NT2/D1 (cell line): ENCODE data around the gene AK8.

ENCODE experiments used
- DNase-seq: peaks from one replicate; pipeline ENCODE4 v3.0.0-alpha.2; 2011; ENCODE audit warnings: low read depth, low spot score
- H3K27me3 ChIP-seq: 2 replicates; pipeline ENCODE4 v1.6.0; 2011; ENCODE audit warnings: mild to moderate bottlenecking; ENCODE audit not compliant: insufficient read length, insufficient read depth
- H3K36me3 ChIP-seq: 2 replicates; pipeline ENCODE4 v1.6.1; 2011; ENCODE audit warnings: mild to moderate bottlenecking, low read length, mixed read lengths; ENCODE audit not compliant: insufficient read depth, insufficient read length
- H3K4me1 ChIP-seq: 2 replicates; pipeline ENCODE4 v1.5.1; 2011; ENCODE audit not compliant: insufficient read depth, insufficient read length
- H3K4me3 ChIP-seq: 2 replicates; pipeline ENCODE4 v1.5.1; 2011; ENCODE audit warnings: low read depth; ENCODE audit not compliant: insufficient read length
- H3K9ac ChIP-seq: 2 replicates; pipeline ENCODE4 v1.6.0; 2011; ENCODE audit warnings: low read depth; ENCODE audit not compliant: insufficient read length
- H3K9me3 ChIP-seq: 2 replicates; pipeline ENCODE4 v1.5.1; 2011; ENCODE audit warnings: mild to moderate bottlenecking, low read length; ENCODE audit not compliant: insufficient read depth
- SUZ12 ChIP-seq: IDR thresholded peaks from 2 replicates; pipeline ENCODE4 v1.6.1; 2011; ENCODE audit not compliant: insufficient read length, insufficient read depth; ENCODE audit errors: extremely low read depth
- YY1 ChIP-seq: IDR thresholded peaks from 2 replicates; pipeline ENCODE4 v1.6.1; 2011; ENCODE audit not compliant: insufficient read length, insufficient read depth
- ZNF274 ChIP-seq: IDR thresholded peaks from 2 replicates; pipeline ENCODE4 v1.6.1; 2011; ENCODE audit warnings: mild to moderate bottlenecking, low read depth, low read length

AK8 gene

GRCh38 chr9:132731230-132731629, 146.9 kb downstream of the AK8 start:
- TF ChIP-seq ZNF274, result no peak
- no peak for TF ChIP-seq YY1
- no peak for TF ChIP-seq SUZ12
- no peaks in the 10 kb centered on the region for H3K27me3 ChIP-seq
- peaks cover 5% of the 10 kb centered on the region for H3K4me1 ChIP-seq
- H3K4me3 ChIP-seq, result no peak overlapping the region
- H3K36me3 ChIP-seq, result no peaks in the 10 kb centered on the region
- H3K9ac ChIP-seq, result no peak overlapping the region
- H3K9me3 ChIP-seq, result no peaks in the 10 kb centered on the region
- no peak for DNase-seq

- no peak for TF ChIP-seq YY1
- TF ChIP-seq SUZ12, result no peak
- TF ChIP-seq ZNF274, result no peak
- no peaks in the 10 kb centered on the region for H3K27me3 ChIP-seq
- peaks cover 5% of the 10 kb centered on the region for H3K4me1 ChIP-seq
- H3K9me3 ChIP-seq, result no peaks in the 10 kb centered on the region
- H3K36me3 ChIP-seq, result no peaks in the 10 kb centered on the region
- H3K4me3 ChIP-seq, result no peak overlapping the region
- DNase-seq, result no peak
- H3K9ac ChIP-seq, result no peak overlapping the region
Observed at GRCh38 chr9:132730054-132731033, 147.7 kb downstream of the AK8 start.

- peaks cover 5% of the 10 kb centered on the region for H3K4me1 ChIP-seq
- H3K9me3 ChIP-seq, result no peaks in the 10 kb centered on the region
- no peaks in the 10 kb centered on the region for H3K27me3 ChIP-seq
- no peaks in the 10 kb centered on the region for H3K36me3 ChIP-seq
- TF ChIP-seq ZNF274 (no peak), YY1 (no peak)
- H3K4me3 ChIP-seq, result no peak overlapping the region
- no peak overlapping the region for H3K9ac ChIP-seq
- DNase-seq, result no peak
Observed at GRCh38 chr9:132729235-132729890, 148.7 kb downstream of the AK8 start.

GRCh38 chr9:132728497-132728896, 149.6 kb downstream of the AK8 start:
- Histone ChIP-seq H3K9me3 (no peaks in the 10 kb centered on the region), H3K27me3 (no peaks in the 10 kb centered on the region), H3K9ac (no peak overlapping the region), H3K4me1 (peaks cover 13% of the 10 kb centered on the region), H3K4me3 (no peak overlapping the region), H3K36me3 (no peaks in the 10 kb centered on the region)
- DNase-seq, result no peak
- TF ChIP-seq YY1, result no peak
- no peak for TF ChIP-seq SUZ12
- TF ChIP-seq ZNF274, result no peak

- no peaks in the 10 kb centered on the region for H3K27me3 ChIP-seq
- H3K4me1 ChIP-seq, result peaks cover 14% of the 10 kb centered on the region
- no peak overlapping the region for H3K9ac ChIP-seq
- TF ChIP-seq ZNF274 (no peak), SUZ12 (no peak), YY1 (no peak)
- H3K36me3 ChIP-seq, result no peaks in the 10 kb centered on the region
- no peaks in the 10 kb centered on the region for H3K9me3 ChIP-seq
- H3K4me3 ChIP-seq, result no peak overlapping the region
- DNase-seq, result no peak
Observed at GRCh38 chr9:132728071-132728470, 150.0 kb downstream of the AK8 start.

GRCh38 chr9:132726576-132727130, 151.4 kb downstream of the AK8 start:
- H3K27me3 ChIP-seq, result no peaks in the 10 kb centered on the region
- no peaks in the 10 kb centered on the region for H3K9me3 ChIP-seq
- TF ChIP-seq YY1 (no peak), SUZ12 (no peak), ZNF274 (no peak)

GRCh38 chr9:132725306-132725705, 152.8 kb downstream of the AK8 start:
- no peak overlapping the region for H3K9ac ChIP-seq
- H3K36me3 ChIP-seq, result no peaks in the 10 kb centered on the region
- no peaks in the 10 kb centered on the region for H3K27me3 ChIP-seq
- no peak overlapping the region for H3K4me3 ChIP-seq
- H3K9me3 ChIP-seq, result no peaks in the 10 kb centered on the region
- H3K4me1 ChIP-seq, result peaks cover 14% of the 10 kb centered on the region
- DNase-seq, result no peak
- no peak for TF ChIP-seq ZNF274
- no peak for TF ChIP-seq SUZ12
- TF ChIP-seq YY1, result no peak

More at GRCh38 chr9:132726576-132727130, 151.4 kb downstream of the AK8 start:
- Histone ChIP-seq H3K9ac (no peak overlapping the region), H3K36me3 (no peaks in the 10 kb centered on the region), H3K4me3 (no peak overlapping the region), H3K4me1 (peaks cover 14% of the 10 kb centered on the region)
- no peak for DNase-seq
